Activated CD4-positive, alpha-beta T cell treated with anti-CD3 and anti-CD28 coated beads, Interleukin-2, amount 10 ng/mL, durations not matched to agents 24 days and 14 days (primary cell): Measurements from ENCODE around the gene NFIL3. TPM values are rescaled to one million over a fixed set of nuclear protein-coding genes. Genes with fewer than 3 reads are reported as not detected.
A peak's percentile ranks its signal among the peaks of the same experiment; 100 is the strongest.
"Not testable (repeated sequence)": the region's sequence is repeated elsewhere in the genome, so short reads cannot be mapped to it uniquely, and the experiment has no call there.

ENCODE experiments used
- DNase-seq: peaks from one replicate; pipeline ENCODE4 v3.0.0; 2022
- H3K27ac Mint-ChIP-seq: one replicate; pipeline ENCODE4 v1.8.0; 2022; ENCODE audit warnings: mild to moderate bottlenecking, mixed read lengths
- H3K27me3 Mint-ChIP-seq: one replicate; pipeline ENCODE4 v1.8.0; 2022; ENCODE audit warnings: mixed read lengths
- H3K36me3 Mint-ChIP-seq: one replicate; pipeline ENCODE4 v1.8.0; 2022; ENCODE audit warnings: low read depth, mild to moderate bottlenecking, mixed read lengths
- H3K4me1 Mint-ChIP-seq: one replicate; pipeline ENCODE4 v1.8.0; 2021; ENCODE audit warnings: mixed read lengths
- H3K4me3 Mint-ChIP-seq: one replicate; pipeline ENCODE4 v1.8.0; 2022; ENCODE audit warnings: mild to moderate bottlenecking, moderate library complexity, mixed read lengths
- H3K9me3 Mint-ChIP-seq: one replicate; pipeline ENCODE4 v1.8.0; 2021; ENCODE audit warnings: mixed read lengths
- intact Hi-C: fragments of 100-400 bp; cut with micrococcal nuclease; formaldehyde crosslinking; loops from one replicate; pipeline ENCODE4 v1.15.1; 2023
- total RNA-seq: library from RNA; stranded (reverse); gene quantifications from 2 replicates; pipeline ENCODE4 v1.2.3, GENCODE V29; 2022

The NFIL3 gene
- total RNA-seq, 1 donor from 2014 or later, result 127 TPM

GRCh38 chr9:91376239-91376638 lies 47.4 kb downstream of the NFIL3 start:
- Mint-ChIP-seq H3K4me3 (no peak overlapping the region), H3K27me3 (peaks cover 10% of the 10 kb centered on the region), H3K9me3 (peaks cover 10% of the 10 kb centered on the region), H3K4me1 (peaks cover 8% of the 10 kb centered on the region), H3K36me3 (peaks cover 2% of the 10 kb centered on the region), H3K27ac (no peak overlapping the region)
- intact Hi-C loops, result no loop called here
- DNase-seq, result no peak

- peaks cover 2% of the 10 kb centered on the region for H3K36me3 Mint-ChIP-seq
- intact Hi-C loops, result no loop called here
- no peak overlapping the region for H3K27ac Mint-ChIP-seq
- H3K4me1 Mint-ChIP-seq, result peaks cover 8% of the 10 kb centered on the region
- H3K4me3 Mint-ChIP-seq, result no peak overlapping the region
- no peak for DNase-seq
- H3K9me3 Mint-ChIP-seq, result peaks cover 10% of the 10 kb centered on the region
- H3K27me3 Mint-ChIP-seq, result peaks cover 2% of the 10 kb centered on the region
Measured at GRCh38 chr9:91374939-91375338, 48.7 kb downstream of the NFIL3 start.

GRCh38 chr9:91371894-91372293 lies 51.7 kb downstream of the NFIL3 start:
- H3K27me3 Mint-ChIP-seq, result peaks cover 4% of the 10 kb centered on the region
- no peak overlapping the region for H3K4me3 Mint-ChIP-seq
- no peak overlapping the region for H3K27ac Mint-ChIP-seq
- intact Hi-C loops, result no loop called here
- peaks cover 4% of the 10 kb centered on the region for H3K9me3 Mint-ChIP-seq
- no peak for DNase-seq
- peaks cover 6% of the 10 kb centered on the region for H3K4me1 Mint-ChIP-seq
- H3K36me3 Mint-ChIP-seq, result no peaks in the 10 kb centered on the region

- DNase-seq, H3K9me3 Mint-ChIP-seq, H3K36me3 Mint-ChIP-seq, intact Hi-C loops, H3K4me3 Mint-ChIP-seq, H3K27me3 Mint-ChIP-seq, H3K27ac Mint-ChIP-seq, H3K4me1 Mint-ChIP-seq: not testable (repeated sequence)
Measured at GRCh38 chr9:91370006-91370405, 53.6 kb downstream of the NFIL3 start.

GRCh38 chr9:91364702-91365101 lies 58.9 kb downstream of the NFIL3 start:
- no peak for DNase-seq
- H3K27ac Mint-ChIP-seq, result no peak overlapping the region
- no peak overlapping the region for H3K4me3 Mint-ChIP-seq
- intact Hi-C loops, result no loop called here
- H3K27me3 Mint-ChIP-seq, result peaks cover 3% of the 10 kb centered on the region
- H3K36me3 Mint-ChIP-seq, result peaks cover 12% of the 10 kb centered on the region
- H3K4me1 Mint-ChIP-seq, result peaks cover 22% of the 10 kb centered on the region
- H3K9me3 Mint-ChIP-seq, result peaks cover 13% of the 10 kb centered on the region

- Mint-ChIP-seq H3K4me1 (peaks cover 29% of the 10 kb centered on the region), H3K36me3 (peaks cover 18% of the 10 kb centered on the region), H3K27ac (no peak overlapping the region), H3K9me3 (peaks cover 13% of the 10 kb centered on the region), H3K4me3 (no peak overlapping the region), H3K27me3 (peaks cover 3% of the 10 kb centered on the region)
- intact Hi-C loops, result no loop called here
- no peak for DNase-seq
Measured at GRCh38 chr9:91364005-91364404, 59.6 kb downstream of the NFIL3 start.

GRCh38 chr9:91362051-91362611 lies 61.5 kb downstream of the NFIL3 start:
- no peak for DNase-seq
- Mint-ChIP-seq H3K36me3 (peaks cover 31% of the 10 kb centered on the region), H3K9me3 (peaks cover 9% of the 10 kb centered on the region), H3K27me3 (no peaks in the 10 kb centered on the region), H3K27ac (peak overlapping the region; percentile 83), H3K4me1 (peaks cover 43% of the 10 kb centered on the region), H3K4me3 (peak overlapping the region; percentile 93)
- intact Hi-C loops, result no loop called here

- no peaks in the 10 kb centered on the region for H3K27me3 Mint-ChIP-seq
Measured at GRCh38 chr9:91361291-91362050, 62.2 kb downstream of the NFIL3 start, which contains the start of gene AUH. TSS of gene AUH (minus strand) at chr9:91361918. CDS start at chr9:91361889, 29 bp downstream.

GRCh38 chr9:91360551-91361290 lies 62.9 kb downstream of the NFIL3 start:
- intact Hi-C loops, result no loop called here

More at GRCh38 chr9:91361291-91362050, 62.2 kb downstream of the NFIL3 start, which contains the start of gene AUH:
- H3K4me3 Mint-ChIP-seq, result peak within 1 kb of the TSS; percentile 93
- intact Hi-C loops, result no loop called here
- peaks cover 49% of the 10 kb centered on the region for H3K4me1 Mint-ChIP-seq
- DNase-seq, result peak; percentile 97
- H3K36me3 Mint-ChIP-seq, result peaks cover 38% of the 10 kb centered on the region
- H3K9me3 Mint-ChIP-seq, result peaks cover 9% of the 10 kb centered on the region
- H3K27ac Mint-ChIP-seq, result peak within 1 kb of the TSS; percentile 99

GRCh38 chr9:91359734-91360470 lies 63.7 kb downstream of the NFIL3 start:
- Mint-ChIP-seq H3K27me3 (no peaks in the 10 kb centered on the region), H3K27ac (peak overlapping the region; percentile 99), H3K4me1 (peaks cover 58% of the 10 kb centered on the region), H3K36me3 (peaks cover 51% of the 10 kb centered on the region), H3K4me3 (peak overlapping the region; percentile 93), H3K9me3 (peaks cover 6% of the 10 kb centered on the region)
- intact Hi-C loops, result loop anchor here (1.0 to 2.0 kb wide), 7 partner anchors 11 to 209 kb away; no protein-coding TSS in a partner anchor
- DNase-seq, result peak; percentile 74

More at GRCh38 chr9:91360551-91361290, 62.9 kb downstream of the NFIL3 start:
- peak; percentile 61 for DNase-seq
- H3K27me3 Mint-ChIP-seq, result no peaks in the 10 kb centered on the region
- peaks cover 6% of the 10 kb centered on the region for H3K9me3 Mint-ChIP-seq
- peaks cover 54% of the 10 kb centered on the region for H3K4me1 Mint-ChIP-seq
- peaks cover 44% of the 10 kb centered on the region for H3K36me3 Mint-ChIP-seq
- peak overlapping the region; percentile 99 for H3K27ac Mint-ChIP-seq
- H3K4me3 Mint-ChIP-seq, result peak overlapping the region; percentile 93

GRCh38 chr9:91359083-91359482 lies 64.5 kb downstream of the NFIL3 start:
- peak overlapping the region; percentile 93 for H3K4me3 Mint-ChIP-seq
- peak overlapping the region; percentile 99 for H3K27ac Mint-ChIP-seq
- intact Hi-C loops, result loop anchor here (1.0 to 2.0 kb wide), 7 partner anchors 10 to 208 kb away; no protein-coding TSS in a partner anchor
- H3K9me3 Mint-ChIP-seq, result peaks cover 6% of the 10 kb centered on the region
- peaks cover 63% of the 10 kb centered on the region for H3K4me1 Mint-ChIP-seq
- no peak for DNase-seq
- H3K27me3 Mint-ChIP-seq, result no peaks in the 10 kb centered on the region
- H3K36me3 Mint-ChIP-seq, result peaks cover 57% of the 10 kb centered on the region
